IMR-90 (cell line): Measurements from ENCODE around the gene NEURL2. TPM values are rescaled to one million over a fixed set of nuclear protein-coding genes. Genes with fewer than 3 reads are reported as not detected.

Experiments used
- ATAC-seq: fragments of 200-7000 bp; cut with Tn5 transposase; 2 replicates; pipeline ENCODE4 v1.9.1; 2020; ENCODE audit warnings: low read depth, mild to moderate bottlenecking, moderate library complexity
- BruUV-seq: library from RNA; stranded (reverse); fragments of 400-500 nt; replicated peaks from 2 replicates; lab custom pipeline; 2021; lab: Mats Ljungman, UMichigan
- CTCF ChIA-PET: fragments of 300-600 bp; formaldehyde crosslinking; extraction: SDS; loops from one replicate; lab custom pipeline; 2021; ENCODE audit warnings: antibody characterized with exemption; lab: Yijun Ruan, JAX
- POLR2A ChIA-PET: fragments of 300-600 bp; sonication (Branson Sonifier 250); formaldehyde crosslinking; loops from one replicate; lab custom pipeline; 2022; ENCODE audit warnings: antibody characterized with exemption; ENCODE audit not compliant: unreplicated experiment; lab: Charles Lee
- DNase-seq: peaks from one replicate; pipeline ENCODE4 v3.0.0; 2013
- H2AFZ ChIP-seq: replicated peaks from 2 replicates; pipeline ENCODE3; 2013; ENCODE audit warnings: low read length, mild to moderate bottlenecking; ENCODE audit not compliant: poor library complexity
- H2AK5ac ChIP-seq: 2 replicates; pipeline ENCODE4 v1.6.1; 2013; ENCODE audit warnings: low read depth, low read length, inconsistent platforms
- H2AK9ac ChIP-seq: replicated peaks from 2 replicates; pipeline ENCODE3; 2013; ENCODE audit warnings: mild to moderate bottlenecking, low read depth, low read length, moderate library complexity; ENCODE audit not compliant: poor library complexity
- H2BK120ac ChIP-seq: 2 replicates; pipeline ENCODE4 v1.6.1; 2013; ENCODE audit warnings: low read depth, low read length, inconsistent platforms
- H2BK15ac ChIP-seq: 3 replicates; pipeline ENCODE4 v1.6.1; 2013; ENCODE audit warnings: low read depth, low read length, inconsistent platforms
- H2BK20ac ChIP-seq: 2 replicates; pipeline ENCODE4 v1.6.1; 2013; ENCODE audit warnings: low read depth, mild to moderate bottlenecking, inconsistent platforms, low read length, moderate library complexity
- H2BK5ac ChIP-seq: 2 replicates; pipeline ENCODE4 v1.6.1; 2013; ENCODE audit warnings: mild to moderate bottlenecking, low read depth, low read length, inconsistent platforms; ENCODE audit not compliant: poor library complexity, severe bottlenecking
- H3K14ac ChIP-seq: replicated peaks from 2 replicates; pipeline ENCODE4 v1.6.1; 2013; ENCODE audit warnings: low read depth, low read length, inconsistent platforms
- H3K18ac ChIP-seq: 2 replicates; pipeline ENCODE4 v1.6.1; 2013; ENCODE audit warnings: low read depth, low read length, control low read depth
- H3K23ac ChIP-seq: 2 replicates; pipeline ENCODE4 v1.6.1; 2013; ENCODE audit warnings: low read depth, low read length, inconsistent platforms
- H3K27ac ChIP-seq: 2 replicates; pipeline ENCODE4 v1.5.1; 2013; ENCODE audit warnings: mild to moderate bottlenecking, control low read depth, low read length; ENCODE audit not compliant: insufficient read depth
- H3K27me3 ChIP-seq: 2 replicates; pipeline ENCODE4 v1.6.1; 2013; ENCODE audit warnings: low read length; ENCODE audit not compliant: control insufficient read depth, insufficient read depth
- H3K36me3 ChIP-seq: 2 replicates; pipeline ENCODE4 v1.6.1; 2013; ENCODE audit warnings: low read length, mixed read lengths; ENCODE audit not compliant: control insufficient read depth, insufficient read depth
- H3K4ac ChIP-seq: 2 replicates; pipeline ENCODE4 v1.6.1; 2013; ENCODE audit warnings: low read depth, low read length, inconsistent platforms
- H3K4me1 ChIP-seq: 2 replicates; pipeline ENCODE4 v1.6.1; 2013; ENCODE audit warnings: low read length, mixed read lengths; ENCODE audit not compliant: control insufficient read depth, insufficient read depth
- H3K4me2 ChIP-seq: 2 replicates; pipeline ENCODE4 v1.6.1; 2013; ENCODE audit warnings: low read depth, mild to moderate bottlenecking, control low read depth, low read length, moderate library complexity
- H3K4me3 ChIP-seq: 2 replicates; pipeline ENCODE4 v1.5.1; 2013; ENCODE audit warnings: low read depth, mild to moderate bottlenecking, control low read depth, low read length, moderate library complexity; ENCODE audit not compliant: insufficient read depth
- H3K56ac ChIP-seq: 2 replicates; pipeline ENCODE4 v1.6.1; 2013; ENCODE audit warnings: low read length, inconsistent platforms; ENCODE audit not compliant: insufficient read depth; ENCODE audit errors: extremely low read depth
- H3K79me1 ChIP-seq, 2 experiments: 2 replicates each; pipeline ENCODE4 v1.6.1; 2013; ENCODE audit warnings: low read length in 2 of 2, inconsistent platforms in 1 of 2, low read depth in 1 of 2
- H3K9ac ChIP-seq: 2 replicates; pipeline ENCODE4 v1.6.1; 2013; ENCODE audit warnings: low read depth, low read length, control low read depth
- H3K9me1 ChIP-seq: 2 replicates; pipeline ENCODE4 v1.6.1; 2013; ENCODE audit warnings: low read length, inconsistent platforms; ENCODE audit not compliant: insufficient read depth
- H3K9me3 ChIP-seq: 2 replicates; pipeline ENCODE4 v1.6.1; 2013; ENCODE audit warnings: low read length; ENCODE audit not compliant: control insufficient read depth, insufficient read depth
- H4K20me1 ChIP-seq: 2 replicates; pipeline ENCODE4 v1.6.1; 2013; ENCODE audit warnings: low read length, inconsistent platforms; ENCODE audit not compliant: insufficient read depth
- H4K5ac ChIP-seq: 2 replicates; pipeline ENCODE4 v1.6.1; 2013; ENCODE audit warnings: mild to moderate bottlenecking, low read depth, low read length, control low read depth
- H4K8ac ChIP-seq, 2 experiments: 2 replicates each; pipeline ENCODE4 v1.6.1; 2013; ENCODE audit warnings: low read depth in 2 of 2, low read length in 2 of 2, control low read depth in 1 of 2, inconsistent platforms in 1 of 2
- H4K91ac ChIP-seq: 2 replicates; pipeline ENCODE4 v1.6.1; 2013; ENCODE audit warnings: low read depth, low read length, inconsistent platforms; ENCODE audit not compliant: insufficient read depth
- CEBPB ChIP-seq: IDR thresholded peaks from 2 replicates; pipeline ENCODE4 v1.6.1; 2012; ENCODE audit warnings: low read depth, low read length, improper control_type of control experiment
- MAFK ChIP-seq: IDR thresholded peaks from 2 replicates; pipeline ENCODE4 v1.6.1; 2012; ENCODE audit warnings: low read depth, low read length, improper control_type of control experiment
- WGBS, 2 experiments: methylation state at CpG; one replicate each; pipeline versions ENCODE4 v1.1.5 to v1.1.7; 2013; ENCODE audit warnings: missing lambda C conversion rate in 2 of 2; ENCODE audit not compliant: insufficient read length in 1 of 2; ENCODE audit errors: extremely low coverage in 2 of 2; 5-methylcytosine and 5-hydroxymethylcytosine counted together
- dilution Hi-C: fragments of 300-500 bp; cut with HindIII; formaldehyde crosslinking; loops from one replicate; pipeline ENCODE4 v1.14.3; 2018; ENCODE audit warnings: low sequenced_read_pairs; ENCODE audit not compliant: unreplicated experiment
- in situ Hi-C: fragments of 300-500 bp; cut with MboI; formaldehyde crosslinking; loops from 3 replicates; pipeline ENCODE4 v1.14.3; 2019; ENCODE audit warnings: low sequenced_read_pairs, inconsistent platforms, mixed read lengths
- intact Hi-C: fragments of 100-400 bp; cut with micrococcal nuclease; formaldehyde crosslinking; loops from 2 replicates; pipeline ENCODE4 v1.10.0; 2022
- polyA plus RNA-seq, 3 experiments: library from polyadenylated mRNA; depleted of rRNA; stranded (reverse); fragments of >200 nt; gene quantifications; 2 replicates each; pipeline ENCODE4 v1.2.3, GENCODE V29; 2012; ENCODE audit warnings: low replicate concordance in 1 of 3
- total RNA-seq: library from RNA; depleted of rRNA; stranded (reverse); fragments of >200 nt; gene quantifications from 2 replicates; pipeline ENCODE4 v1.2.3, GENCODE V29; 2012

The NEURL2 gene
- total and polyA plus RNA-seq, 2 of the 4 experiments (the other 2 are of a cell fraction), result 1.1 to 2.5 TPM

DNA sequence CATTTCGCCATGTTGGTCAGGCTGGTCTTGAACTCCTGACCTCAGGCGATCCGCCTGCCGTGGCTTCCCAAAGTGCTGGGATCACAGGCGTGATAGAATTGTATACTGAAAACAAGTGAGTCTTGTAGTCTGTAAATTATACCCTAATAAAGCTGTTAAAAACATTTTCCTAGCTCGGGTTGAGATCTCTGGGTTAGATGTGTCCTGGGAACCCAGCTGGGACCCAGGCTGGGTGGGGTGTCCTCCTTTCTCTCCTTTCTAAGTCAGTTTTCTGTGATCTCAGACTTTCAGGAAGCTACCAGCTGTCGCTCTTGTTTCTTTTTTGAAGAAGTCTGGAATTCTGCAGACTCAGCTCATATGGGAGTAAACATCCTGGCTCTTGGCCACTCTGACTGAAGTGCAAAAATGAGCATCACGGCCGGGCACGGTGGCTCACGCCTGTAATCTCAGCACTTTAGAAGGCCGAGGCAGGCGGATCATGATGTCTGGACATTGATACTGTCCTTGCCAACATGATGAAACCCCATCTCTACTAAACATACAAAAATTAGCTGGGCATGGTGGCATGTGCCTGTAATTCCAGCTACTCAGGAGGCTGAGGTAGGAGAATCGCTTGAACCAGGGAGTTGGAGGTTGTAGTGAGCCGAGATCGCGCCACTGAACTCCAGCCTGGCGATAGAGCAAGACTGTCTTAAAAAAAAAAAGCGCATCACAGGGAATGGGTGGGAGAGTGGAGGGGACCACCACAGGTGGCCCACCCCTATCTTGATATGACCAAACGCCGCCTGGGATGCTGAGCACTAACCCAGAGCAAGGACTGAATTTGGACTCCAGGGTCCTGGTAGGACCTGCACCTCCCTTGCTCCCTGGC, 33.6 kb upstream of the NEURL2 start:
- Histone ChIP-seq H2AK5ac (no peak overlapping the region), H3K9me3 (no peaks in the 10 kb centered on the region), H3K14ac (no peak overlapping the region; the same call in 1 of the 2 replicates), H3K56ac (no peak overlapping the region), H3K9me1 (no peaks in the 10 kb centered on the region; the same call in 1 of the 2 replicates), H4K91ac (no peak overlapping the region), H2AFZ (no peak overlapping the region), H3K9ac (no peak overlapping the region), H3K36me3 (no peaks in the 10 kb centered on the region), H4K20me1 (no peaks in the 10 kb centered on the region; the same call in 1 of the 2 replicates), H3K79me1 (peaks cover 0 to 3% of the 10 kb centered on the region in 2 experiments; a peak in 2 of 4 replicates), H3K23ac (peak overlapping the region; percentile 6; the same call in 1 of the 2 replicates), H2BK20ac (no peak overlapping the region), H3K4me2 (peak overlapping the region; percentile 17), H3K4me1 (peaks cover 23% of the 10 kb centered on the region), H2BK15ac (no peak overlapping the region), H4K5ac (no peak overlapping the region), H4K8ac (peak overlapping the region in 1 of 2 experiments; percentile 84; a peak in 2 of 4 replicates), H3K27me3 (no peaks in the 10 kb centered on the region), H3K4ac (0 out of 2 replicates have a peak overlapping the region, but pooled peaks have one; percentile 46), H2BK5ac (no peak overlapping the region), H3K18ac (peak overlapping the region; percentile 1; the same call in 1 of the 2 replicates), H3K4me3 (no peak overlapping the region), H2AK9ac (no peak overlapping the region), H3K27ac (peak overlapping the region; percentile 2; the same call in 1 of the 2 replicates), H2BK120ac (no peak overlapping the region)
- dilution Hi-C loops, result no loop called here
- no TSS peak for BruUV-seq
- CTCF ChIA-PET, result interaction anchor here (0.5 kb wide), 1 partner anchor 1233 kb away, joined by 3 read pairs; no protein-coding TSS in a partner anchor
- POLR2A ChIA-PET, result interaction anchor here (0.6 kb wide), 1 partner anchor 34 kb away, joined by 8 read pairs; the partner anchor contains the start of genes CTSA and NEURL2
- 83% methylated on average over 5 of the region's 21 CpGs; no CpG with 5 or more reads in 1 of the 2 experiments for WGBS, 2 experiments
- ATAC-seq (peak; percentile 30), DNase-seq (peak; percentile 61)
- intact Hi-C loops, result no loop called here
- in situ Hi-C loops, result loop anchor here (25.0 kb wide), 1 partner anchor 587 kb away; the partner anchor contains the start of gene SDC4
- no peak for TF ChIP-seq CEBPB
- peak; percentile 92 for TF ChIP-seq MAFK
